BJ (cell line): ENCODE results near the gene PLCD1. TPM values are rescaled to one million over a fixed set of nuclear protein-coding genes. Genes with fewer than 3 reads are reported as not detected.

Experiments
- CTCF ChIA-PET: fragments of 350-600 bp; formaldehyde crosslinking; extraction: SDS; loops from one replicate; lab custom pipeline; 2021; ENCODE audit warnings: antibody characterized with exemption, inconsistent platforms; lab: Yijun Ruan, JAX
- POLR2A ChIA-PET: fragments of 300-600 bp; sonication (Branson Sonifier 250); formaldehyde crosslinking; extraction: SDS; loops from one replicate; lab custom pipeline; 2021; ENCODE audit warnings: antibody characterized with exemption; lab: Charles Lee
- DNase-seq: peaks from one replicate; pipeline ENCODE4 v3.0.0-alpha.2; 2011; ENCODE audit warnings: low read depth
- H3K27me3 ChIP-seq: 2 replicates; pipeline ENCODE4 v1.6.0; 2011; ENCODE audit warnings: low read length; ENCODE audit not compliant: control insufficient read depth, insufficient read depth
- H3K36me3 ChIP-seq: 2 replicates; pipeline ENCODE4 v1.5.1; 2011; ENCODE audit warnings: low read length; ENCODE audit not compliant: control insufficient read depth, insufficient read depth
- H3K4me3 ChIP-seq: 2 replicates; pipeline ENCODE4 v1.5.1; 2011; ENCODE audit warnings: low read depth, mild to moderate bottlenecking, control low read depth, low read length
- polyA plus RNA-seq: library from polyadenylated mRNA; depleted of rRNA; stranded (reverse); fragments of >200 nt; gene quantifications from 2 replicates; pipeline ENCODE4 v1.2.3, GENCODE V29; 2011
- TF ChIP-seq, protein P1 (sequence below): IDR thresholded peaks from 2 replicates; pipeline ENCODE4 v1.5.1; 2011; ENCODE audit warnings: low read depth, mild to moderate bottlenecking, control low read depth, inconsistent platforms, low read length, moderate library complexity; ENCODE audit not compliant: insufficient read depth

Gene PLCD1
- polyA plus RNA-seq, 1 experiment, result 12.3 TPM

- Histone ChIP-seq H3K4me3 (no peak overlapping the region), H3K36me3 (peaks cover 4% of the 10 kb centered on the region), H3K27me3 (no peaks in the 10 kb centered on the region)
- POLR2A ChIA-PET, result no interaction called here
- TF ChIP-seq, protein P1, sequence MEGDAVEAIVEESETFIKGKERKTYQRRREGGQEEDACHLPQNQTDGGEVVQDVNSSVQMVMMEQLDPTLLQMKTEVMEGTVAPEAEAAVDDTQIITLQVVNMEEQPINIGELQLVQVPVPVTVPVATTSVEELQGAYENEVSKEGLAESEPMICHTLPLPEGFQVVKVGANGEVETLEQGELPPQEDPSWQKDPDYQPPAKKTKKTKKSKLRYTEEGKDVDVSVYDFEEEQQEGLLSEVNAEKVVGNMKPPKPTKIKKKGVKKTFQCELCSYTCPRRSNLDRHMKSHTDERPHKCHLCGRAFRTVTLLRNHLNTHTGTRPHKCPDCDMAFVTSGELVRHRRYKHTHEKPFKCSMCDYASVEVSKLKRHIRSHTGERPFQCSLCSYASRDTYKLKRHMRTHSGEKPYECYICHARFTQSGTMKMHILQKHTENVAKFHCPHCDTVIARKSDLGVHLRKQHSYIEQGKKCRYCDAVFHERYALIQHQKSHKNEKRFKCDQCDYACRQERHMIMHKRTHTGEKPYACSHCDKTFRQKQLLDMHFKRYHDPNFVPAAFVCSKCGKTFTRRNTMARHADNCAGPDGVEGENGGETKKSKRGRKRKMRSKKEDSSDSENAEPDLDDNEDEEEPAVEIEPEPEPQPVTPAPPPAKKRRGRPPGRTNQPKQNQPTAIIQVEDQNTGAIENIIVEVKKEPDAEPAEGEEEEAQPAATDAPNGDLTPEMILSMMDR, result no peak
- DNase-seq, result no peak
- CTCF ChIA-PET, result interaction anchor here (1.9 kb wide), 1 partner anchor 20 kb away, joined by 9 read pairs; no protein-coding TSS in a partner anchor
These were observed 6.3 kb downstream of the PLCD1 start for GRCh38 chr3:38022896-38023709.

DNA sequence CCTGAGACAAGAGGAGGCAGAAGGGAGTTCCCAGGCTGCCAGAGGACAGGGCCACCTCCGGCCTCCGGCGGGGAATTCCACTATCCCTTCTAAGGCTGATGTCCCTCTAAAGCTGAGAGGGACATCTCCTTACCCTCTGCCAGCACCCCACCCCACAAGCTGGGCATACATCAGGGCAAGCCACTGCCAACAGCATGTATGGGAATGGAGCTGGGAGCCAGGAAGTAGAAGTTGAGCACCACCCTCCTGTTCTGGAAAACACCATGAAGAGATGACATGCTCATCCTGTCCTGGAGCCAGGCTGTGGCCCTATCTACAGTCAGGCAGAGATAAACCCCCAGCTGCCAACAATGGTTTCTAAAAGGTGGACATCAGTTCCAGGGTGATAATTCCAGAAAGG is 7.1 kb downstream of the PLCD1 start:
- peaks cover 6% of the 10 kb centered on the region for H3K36me3 ChIP-seq
- ChIA-PET POLR2A (no interaction called here), CTCF (interaction anchor here (0.8 to 1.9 kb wide), 2 partner anchors 19 to 167 kb away, joined by 3 to 9 read pairs; no protein-coding TSS in a partner anchor)
- no peaks in the 10 kb centered on the region for H3K27me3 ChIP-seq
- no peak overlapping the region for H3K4me3 ChIP-seq
- TF ChIP-seq, protein P1, result no peak
- no peak for DNase-seq

- DNase-seq, result no peak
- peaks cover 8% of the 10 kb centered on the region for H3K36me3 ChIP-seq
- ChIA-PET CTCF (interaction anchor here (1.9 kb wide), 1 partner anchor 18 kb away, joined by 9 read pairs; no protein-coding TSS in a partner anchor), POLR2A (no interaction called here)
- TF ChIP-seq, protein P1, result no peak
- H3K4me3 ChIP-seq, result no peak overlapping the region
- H3K27me3 ChIP-seq, result no peaks in the 10 kb centered on the region
These were observed 8.2 kb downstream of the PLCD1 start for GRCh38 chr3:38021196-38021595.

DNA sequence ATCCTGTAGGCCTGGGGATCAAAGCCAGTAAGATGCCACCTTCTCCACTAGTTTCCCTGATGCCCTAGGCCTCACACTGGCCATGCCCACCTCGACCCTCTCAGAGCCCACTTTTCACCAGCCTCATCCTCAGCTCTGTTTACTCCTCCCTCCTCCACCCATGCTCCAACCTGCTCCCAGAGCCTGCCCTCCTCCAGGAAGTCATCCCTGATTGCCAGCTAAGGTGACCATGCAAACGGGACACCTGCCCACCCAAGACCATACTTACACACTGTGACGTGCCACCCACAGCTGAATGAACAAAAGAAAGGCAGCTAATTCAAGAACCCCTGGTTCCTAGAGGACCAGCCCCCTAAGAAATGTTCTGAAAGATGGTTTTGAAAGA is 9.1 kb downstream of the PLCD1 start:
- ChIA-PET POLR2A (no interaction called here), CTCF (interaction anchor here (2.0 kb wide), 1 partner anchor 23 kb away, joined by 9 read pairs; no protein-coding TSS in a partner anchor)
- TF ChIP-seq, protein P1, result no peak
- Histone ChIP-seq H3K27me3 (no peaks in the 10 kb centered on the region), H3K4me3 (no peak overlapping the region), H3K36me3 (peaks cover 9% of the 10 kb centered on the region)
- DNase-seq, result no peak

DNA sequence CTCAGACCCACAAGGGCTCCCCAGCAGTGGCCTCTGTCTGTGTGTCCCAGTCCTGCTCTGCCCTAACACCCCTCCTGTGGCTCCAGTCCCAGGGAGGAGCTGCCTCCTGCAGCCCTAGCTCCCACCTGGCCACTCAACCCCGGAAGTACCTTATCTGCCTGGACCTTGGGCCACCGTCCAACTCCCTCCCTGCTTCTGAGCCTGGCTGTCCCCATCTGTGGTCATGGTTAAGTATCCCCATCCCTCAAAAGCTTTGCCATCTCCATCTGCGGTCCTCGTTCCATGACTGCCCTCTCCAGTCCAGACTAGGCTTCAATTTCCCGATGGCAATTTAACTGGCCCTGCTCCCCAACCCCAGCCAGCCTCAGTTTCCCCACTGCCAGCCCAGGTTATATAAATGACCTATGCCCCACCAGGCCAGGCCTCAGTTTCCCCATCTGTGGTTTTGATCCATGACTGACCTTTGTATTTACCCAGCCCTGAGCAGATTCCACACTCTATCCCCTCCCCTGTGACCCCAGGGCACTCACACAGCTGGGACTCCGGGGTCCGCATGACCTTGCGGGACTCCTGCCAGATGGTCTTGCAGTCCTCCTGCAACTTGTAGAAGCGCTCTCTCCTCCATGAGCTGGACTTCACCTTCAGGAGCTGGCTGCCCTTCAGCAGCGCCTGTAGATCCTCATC is 9.6 kb downstream of the PLCD1 start:
- Histone ChIP-seq H3K27me3 (no peaks in the 10 kb centered on the region), H3K36me3 (peaks cover 9% of the 10 kb centered on the region), H3K4me3 (no peak overlapping the region)
- CTCF ChIA-PET, result interaction anchor here (0.6 to 2.0 kb wide), 2 partner anchors 23 to 311 kb away, joined by 3 to 9 read pairs; no protein-coding TSS in a partner anchor
- DNase-seq, result no peak
- POLR2A ChIA-PET, result no interaction called here
- TF ChIP-seq, protein P1, result no peak
